22Rv1 (cell line): ENCODE results near the gene MBP.

Experiments used
- H3K27ac ChIP-seq: fragments of 450-650 bp; 2 replicates; pipeline ENCODE4 v1.5.1; 2017
- CTCF ChIP-seq: fragments of 450-650 bp; IDR thresholded peaks from 2 replicates; pipeline ENCODE4 v1.5.1; 2017; ENCODE audit warnings: mild to moderate bottlenecking
- ZFX ChIP-seq: fragments of 450-650 bp; IDR thresholded peaks from 2 replicates; pipeline ENCODE4 v1.6.1; 2017; ENCODE audit warnings: antibody characterized with exemption, borderline replicate concordance

MBP gene

GRCh38 chr18:77054288-77054605 lies 78.3 kb downstream of the MBP start:
- TF ChIP-seq ZFX (no peak), CTCF (no peak)
- no peak overlapping the region for H3K27ac ChIP-seq

- H3K27ac ChIP-seq, result no peak overlapping the region
- TF ChIP-seq ZFX (no peak), CTCF (no peak)
These were observed 78.8 kb downstream of the MBP start for GRCh38 chr18:77053616-77054287.

GRCh38 chr18:77052983-77053309 lies 79.6 kb downstream of the MBP start:
- TF ChIP-seq ZFX (no peak), CTCF (no peak)
- no peak overlapping the region for H3K27ac ChIP-seq

GRCh38 chr18:77052297-77052982 lies 80.1 kb downstream of the MBP start:
- H3K27ac ChIP-seq, result no peak overlapping the region

GRCh38 chr18:77051581-77052296 lies 80.8 kb downstream of the MBP start:
- TF ChIP-seq CTCF, result no peak
- no peak for TF ChIP-seq ZFX
- no peak overlapping the region for H3K27ac ChIP-seq

More at GRCh38 chr18:77052297-77052982, 80.1 kb downstream of the MBP start:
- no peak for TF ChIP-seq ZFX
- no peak for TF ChIP-seq CTCF

- H3K27ac ChIP-seq, result no peak overlapping the region
- TF ChIP-seq ZFX (no peak), CTCF (no peak)
These were observed 82.6 kb downstream of the MBP start for GRCh38 chr18:77049938-77050337.

- no peak overlapping the region for H3K27ac ChIP-seq
These were observed 84.7 kb downstream of the MBP start for GRCh38 chr18:77047803-77048419.

More at GRCh38 chr18:77047803-77048419, 84.7 kb downstream of the MBP start:
- TF ChIP-seq CTCF, result no peak
- TF ChIP-seq ZFX, result no peak
